ENCODE results near the gene POLR3H.
"Not testable (repeated sequence)": the region's sequence is repeated elsewhere in the genome, so short reads cannot be mapped to it uniquely, and the experiment has no call there.

POLR3H gene

DNA sequence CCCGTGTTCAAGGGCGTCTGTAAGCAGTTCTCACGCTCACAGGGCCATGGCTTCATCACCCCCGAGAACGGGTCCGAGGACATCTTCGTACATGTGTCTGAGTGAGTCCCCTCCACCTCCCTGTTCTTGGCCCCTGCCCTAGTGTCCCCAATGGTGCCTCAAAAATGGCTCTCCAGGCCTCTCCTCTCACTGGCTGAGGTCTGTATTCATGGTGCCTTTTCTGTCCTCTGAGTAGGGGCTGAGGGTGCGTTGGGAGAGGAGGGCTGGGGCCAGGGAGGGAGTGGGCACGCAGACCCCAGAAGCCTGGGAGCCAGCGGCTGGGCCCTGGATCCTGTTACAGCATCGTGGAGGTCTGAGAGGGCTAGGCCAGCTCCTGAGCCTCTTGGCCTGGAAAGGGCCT, 29.4 kb upstream of the POLR3H start:
- no peak for ATAC-seq
- no peak overlapping the region for H3K27ac Mint-ChIP-seq

DNA sequence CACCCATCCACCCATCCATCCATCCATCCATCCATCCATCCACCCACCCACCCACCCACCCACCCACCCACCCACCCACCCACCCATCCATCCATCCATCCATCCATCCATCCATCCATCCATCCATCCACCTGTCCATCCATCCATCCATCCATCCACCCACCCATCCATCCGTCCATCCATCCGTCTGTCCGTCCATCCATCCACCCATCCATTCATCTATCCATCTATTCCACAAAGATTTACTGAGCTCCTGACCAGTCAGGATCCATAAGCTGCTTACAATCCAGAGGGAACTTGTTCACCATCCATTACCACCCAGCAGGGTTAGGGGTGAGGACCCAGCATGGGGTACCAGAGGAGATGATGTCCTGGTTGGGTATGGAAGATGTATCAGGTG, 28.0 kb upstream of the POLR3H start:
- not testable (repeated sequence) for ATAC-seq, H3K27me3 Mint-ChIP-seq, H3K27ac Mint-ChIP-seq, H3K4me3 Mint-ChIP-seq, H3K9me3 Mint-ChIP-seq, H3K4me1 Mint-ChIP-seq
- peaks cover 15% of the 10 kb centered on the region for H3K36me3 Mint-ChIP-seq

More for the DNA sequence above, 29.4 kb upstream of the POLR3H start:
- Mint-ChIP-seq H3K4me3 (no peak overlapping the region), H3K27me3 (no peaks in the 10 kb centered on the region), H3K36me3 (peaks cover 27% of the 10 kb centered on the region), H3K4me1 (no peaks in the 10 kb centered on the region), H3K9me3 (peaks cover 3% of the 10 kb centered on the region)

- no peaks in the 10 kb centered on the region for H3K27me3 Mint-ChIP-seq
- no peak for ATAC-seq
- H3K4me1 Mint-ChIP-seq: no peaks in the 10 kb centered on the region
- H3K9me3 Mint-ChIP-seq: peaks cover 3% of the 10 kb centered on the region
- H3K4me3 Mint-ChIP-seq: no peak overlapping the region
- no peak overlapping the region for H3K27ac Mint-ChIP-seq
- H3K36me3 Mint-ChIP-seq: peaks cover 11% of the 10 kb centered on the region
Observed at GRCh38 chr22:41571786-41572185, 27.5 kb upstream of the POLR3H start.

DNA sequence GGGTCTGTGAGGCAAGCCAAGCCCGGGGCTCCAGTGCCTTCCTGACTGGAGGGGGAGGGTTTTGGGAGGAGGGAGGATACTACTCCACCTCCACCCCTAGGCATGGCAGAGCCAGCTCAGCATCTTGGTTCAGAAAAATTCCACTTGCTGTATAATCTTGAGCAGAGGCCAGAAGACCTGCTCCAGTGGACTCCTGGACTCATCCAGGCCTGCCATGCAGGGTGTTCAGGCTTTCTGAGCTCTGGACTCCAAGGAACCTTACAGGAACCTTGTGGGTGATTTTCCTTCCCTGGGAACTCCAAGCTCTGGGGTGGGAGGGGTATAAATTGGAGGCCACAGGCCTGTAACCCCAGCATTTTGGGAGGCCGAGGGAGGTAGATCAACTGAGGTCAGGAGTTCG, 26.0 kb upstream of the POLR3H start:
- Mint-ChIP-seq H3K4me3 (no peak overlapping the region), H3K36me3 (no peaks in the 10 kb centered on the region), H3K4me1 (no peaks in the 10 kb centered on the region), H3K27ac (no peak overlapping the region), H3K27me3 (no peaks in the 10 kb centered on the region), H3K9me3 (peaks cover 3% of the 10 kb centered on the region)
- ATAC-seq: no peak

GRCh38 chr22:41568811-41569210, 24.5 kb upstream of the POLR3H start:
- Mint-ChIP-seq H3K4me1 (no peaks in the 10 kb centered on the region), H3K27ac (no peak overlapping the region), H3K36me3 (no peaks in the 10 kb centered on the region), H3K9me3 (peaks cover 3% of the 10 kb centered on the region), H3K27me3 (no peaks in the 10 kb centered on the region), H3K4me3 (no peak overlapping the region)
- ATAC-seq: no peak

DNA sequence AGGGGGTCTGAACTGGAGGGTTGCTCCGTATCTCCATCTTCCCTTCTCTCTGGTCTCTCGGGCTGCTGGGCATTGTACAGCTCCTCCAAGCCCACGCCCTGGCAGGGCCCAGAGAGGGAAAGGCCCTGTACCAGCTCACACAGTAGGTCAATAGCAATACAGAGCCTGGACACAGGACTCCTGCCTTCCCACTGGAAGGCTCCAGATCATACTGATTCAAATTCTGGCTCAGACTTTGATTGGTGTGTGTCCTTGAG, 23.2 kb upstream of the POLR3H start:
- peaks cover 2% of the 10 kb centered on the region for H3K9me3 Mint-ChIP-seq
- H3K27me3 Mint-ChIP-seq: peaks cover 7% of the 10 kb centered on the region
- no peaks in the 10 kb centered on the region for H3K4me1 Mint-ChIP-seq
- ATAC-seq: no peak
- no peak overlapping the region for H3K4me3 Mint-ChIP-seq
- H3K36me3 Mint-ChIP-seq: no peaks in the 10 kb centered on the region
- H3K27ac Mint-ChIP-seq: no peak overlapping the region

GRCh38 chr22:41565403-41566054, 21.3 kb upstream of the POLR3H start:
- ATAC-seq: no peak
- Mint-ChIP-seq H3K9me3 (no peaks in the 10 kb centered on the region), H3K36me3 (no peaks in the 10 kb centered on the region), H3K27me3 (peaks cover 26% of the 10 kb centered on the region), H3K4me3 (no peak overlapping the region), H3K4me1 (no peaks in the 10 kb centered on the region), H3K27ac (no peak overlapping the region)

DNA sequence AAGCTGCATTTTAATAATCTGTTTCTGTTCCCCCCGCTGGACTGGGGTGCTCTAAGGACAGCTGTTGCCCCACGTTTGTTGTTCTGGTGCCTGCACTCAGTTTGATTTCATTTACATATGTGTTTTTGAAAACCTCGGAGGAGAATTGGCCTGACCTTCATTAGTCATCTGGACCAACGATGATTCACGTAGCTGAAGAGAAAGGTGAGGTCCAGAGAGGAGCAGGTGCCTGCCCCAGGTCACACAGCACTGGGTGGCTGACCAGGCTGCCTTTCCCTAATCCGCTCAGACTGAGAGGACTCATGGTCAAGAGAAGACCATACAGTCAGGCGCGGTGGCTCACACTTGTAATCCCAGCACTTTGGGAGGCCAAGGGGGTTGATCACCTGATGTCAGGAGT, 20.3 kb upstream of the POLR3H start:
- peaks cover 35% of the 10 kb centered on the region for H3K27me3 Mint-ChIP-seq
- ATAC-seq: no peak
- no peaks in the 10 kb centered on the region for H3K36me3 Mint-ChIP-seq
- H3K27ac Mint-ChIP-seq: no peak overlapping the region
- H3K4me3 Mint-ChIP-seq: no peak overlapping the region
- no peaks in the 10 kb centered on the region for H3K9me3 Mint-ChIP-seq
- no peaks in the 10 kb centered on the region for H3K4me1 Mint-ChIP-seq

- no peaks in the 10 kb centered on the region for H3K4me1 Mint-ChIP-seq
- ATAC-seq: no peak
- H3K36me3 Mint-ChIP-seq: no peaks in the 10 kb centered on the region
- peaks cover 49% of the 10 kb centered on the region for H3K27me3 Mint-ChIP-seq
- H3K9me3 Mint-ChIP-seq: no peaks in the 10 kb centered on the region
- H3K4me3 Mint-ChIP-seq: no peak overlapping the region
- no peak overlapping the region for H3K27ac Mint-ChIP-seq
Observed at GRCh38 chr22:41563051-41563711, 18.9 kb upstream of the POLR3H start.

DNA sequence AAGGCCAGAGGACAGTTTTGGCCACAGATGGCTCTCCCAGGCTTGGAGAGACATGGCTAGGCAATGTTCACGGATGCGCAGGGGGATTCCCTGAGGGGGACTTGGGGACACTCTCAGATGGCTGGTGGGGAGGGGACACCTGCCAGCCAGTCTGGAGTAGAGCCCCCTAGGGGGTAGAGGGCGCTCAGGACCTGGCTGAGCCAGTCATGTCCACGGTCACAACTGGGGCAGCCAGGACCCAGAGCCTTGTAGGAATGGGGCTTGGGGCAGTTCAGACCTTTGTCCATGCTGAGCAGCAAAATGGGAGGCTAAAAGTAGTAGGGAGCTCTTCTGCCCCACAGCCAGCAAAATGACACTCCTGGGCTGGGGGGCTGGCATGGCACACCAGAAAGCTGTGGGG, 18.2 kb upstream of the POLR3H start:
- Mint-ChIP-seq H3K27ac (no peak overlapping the region), H3K9me3 (no peaks in the 10 kb centered on the region), H3K27me3 (peaks cover 56% of the 10 kb centered on the region), H3K36me3 (no peaks in the 10 kb centered on the region), H3K4me3 (no peak overlapping the region), H3K4me1 (no peaks in the 10 kb centered on the region)
- ATAC-seq: no peak

GRCh38 chr22:41561788-41562187, 17.5 kb upstream of the POLR3H start:
- H3K4me3 Mint-ChIP-seq: no peak overlapping the region
- H3K4me1 Mint-ChIP-seq: no peaks in the 10 kb centered on the region
- ATAC-seq: no peak
- peaks cover 63% of the 10 kb centered on the region for H3K27me3 Mint-ChIP-seq
- H3K27ac Mint-ChIP-seq: no peak overlapping the region
- H3K9me3 Mint-ChIP-seq: no peaks in the 10 kb centered on the region
- H3K36me3 Mint-ChIP-seq: no peaks in the 10 kb centered on the region

DNA sequence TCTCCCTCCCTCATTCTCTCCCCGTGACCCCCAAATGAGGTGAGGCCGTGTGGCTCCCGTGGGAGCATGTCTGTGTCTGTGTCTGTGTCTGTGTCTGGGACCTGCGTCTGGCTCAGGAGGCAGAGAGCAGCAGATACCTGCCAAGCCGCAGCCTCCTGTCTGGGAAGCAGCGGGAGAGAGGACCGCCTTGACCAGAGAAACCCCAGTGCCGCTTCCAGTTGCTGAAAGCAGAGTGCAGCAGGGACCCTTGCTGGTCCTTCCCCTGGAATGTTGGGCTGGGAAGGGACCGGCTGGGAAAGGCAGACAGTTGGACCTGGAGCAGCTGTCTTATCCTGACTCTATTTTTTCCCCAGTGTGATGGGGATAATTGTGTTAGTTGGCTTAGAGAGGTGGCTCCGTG, 17.1 kb upstream of the POLR3H start:
- no peak overlapping the region for H3K4me3 Mint-ChIP-seq
- H3K27ac Mint-ChIP-seq: no peak overlapping the region
- no peak for ATAC-seq
- H3K36me3 Mint-ChIP-seq: no peaks in the 10 kb centered on the region
- H3K27me3 Mint-ChIP-seq: peaks cover 68% of the 10 kb centered on the region
- H3K4me1 Mint-ChIP-seq: no peaks in the 10 kb centered on the region
- no peaks in the 10 kb centered on the region for H3K9me3 Mint-ChIP-seq

GRCh38 chr22:41560095-41560471, 15.8 kb upstream of the POLR3H start:
- no peak overlapping the region for H3K4me3 Mint-ChIP-seq
- no peaks in the 10 kb centered on the region for H3K36me3 Mint-ChIP-seq
- no peaks in the 10 kb centered on the region for H3K4me1 Mint-ChIP-seq
- H3K9me3 Mint-ChIP-seq: no peaks in the 10 kb centered on the region
- no peak overlapping the region for H3K27ac Mint-ChIP-seq
- ATAC-seq: no peak
- peaks cover 79% of the 10 kb centered on the region for H3K27me3 Mint-ChIP-seq

GRCh38 chr22:41558241-41558630, 14.0 kb upstream of the POLR3H start:
- not testable (repeated sequence) for H3K4me3 Mint-ChIP-seq, ATAC-seq, H3K36me3 Mint-ChIP-seq, H3K9me3 Mint-ChIP-seq, H3K27ac Mint-ChIP-seq, H3K4me1 Mint-ChIP-seq
- H3K27me3 Mint-ChIP-seq: peaks cover 93% of the 10 kb centered on the region

GRCh38 chr22:41557401-41558240, 13.4 kb upstream of the POLR3H start:
- H3K36me3 Mint-ChIP-seq: no peaks in the 10 kb centered on the region
- no peak overlapping the region for H3K4me3 Mint-ChIP-seq
- no peak for ATAC-seq
- no peaks in the 10 kb centered on the region for H3K4me1 Mint-ChIP-seq
- peaks cover 90% of the 10 kb centered on the region for H3K27me3 Mint-ChIP-seq
- no peak overlapping the region for H3K27ac Mint-ChIP-seq
- H3K9me3 Mint-ChIP-seq: no peaks in the 10 kb centered on the region

DNA sequence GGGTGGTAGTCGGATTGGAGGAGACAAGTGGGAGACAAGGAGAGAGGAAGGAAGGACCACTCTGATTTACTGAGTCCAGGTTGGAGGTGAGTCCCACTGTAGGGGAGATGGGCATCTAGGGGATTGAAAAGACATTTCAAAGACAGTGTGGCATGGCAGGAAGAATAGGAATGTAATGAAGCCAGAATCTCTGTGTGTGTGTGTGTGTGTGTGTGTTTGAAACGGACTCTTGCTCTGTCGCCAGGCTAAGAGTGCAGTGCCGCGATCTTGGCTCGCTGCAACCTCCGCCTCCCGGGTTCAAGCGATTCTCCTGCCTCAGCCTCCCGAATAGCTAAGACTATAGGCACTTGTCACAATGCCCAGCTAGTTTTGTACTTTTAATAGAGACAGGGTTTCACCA, 12.3 kb upstream of the POLR3H start:
- H3K4me3 Mint-ChIP-seq: no peak overlapping the region
- no peaks in the 10 kb centered on the region for H3K9me3 Mint-ChIP-seq
- peaks cover 7% of the 10 kb centered on the region for H3K4me1 Mint-ChIP-seq
- no peak overlapping the region for H3K27ac Mint-ChIP-seq
- no peak for ATAC-seq
- H3K27me3 Mint-ChIP-seq: peaks cover 79% of the 10 kb centered on the region
- no peaks in the 10 kb centered on the region for H3K36me3 Mint-ChIP-seq
